GM23338 (cell line): ENCODE measurements around the gene INTS13. TPM values are rescaled to one million over a fixed set of nuclear protein-coding genes. Genes with fewer than 3 reads are reported as not detected.

ENCODE experiments used
- ATAC-seq: fragments of 200-7000 bp; cut with Tn5 transposase; 3 replicates; pipeline ENCODE4 v1.9.1; 2020
- DNase-seq: peaks from one replicate; pipeline ENCODE4 v3.0.0-alpha.2; 2015; ENCODE audit warnings: low spot score
- H2AFZ ChIP-seq: fragments of 200-600 bp; sonication (generic); 2 replicates; pipeline ENCODE4 v1.8.0; 2016; ENCODE audit warnings: antibody characterized with exemption, mild to moderate bottlenecking, moderate library complexity
- H3F3A ChIP-seq: fragments of 200-600 bp; sonication (generic); replicated peaks from 2 replicates; pipeline ENCODE4 v1.8.0; 2017; ENCODE audit warnings: antibody characterized with exemption, mixed run types, low read depth
- H3K27ac ChIP-seq: fragments of 200-600 bp; sonication (generic); 2 replicates; pipeline ENCODE4 v1.6.1; 2016; ENCODE audit warnings: low read depth
- H3K27me3 ChIP-seq: fragments of 200-600 bp; sonication (generic); 2 replicates; pipeline ENCODE4 v1.8.0; 2016; ENCODE audit warnings: mild to moderate bottlenecking, mixed run types, moderate library complexity; ENCODE audit not compliant: insufficient read depth
- H3K36me3 ChIP-seq: fragments of 200-600 bp; sonication (generic); 2 replicates; pipeline ENCODE4 v1.8.0; 2016; ENCODE audit warnings: mild to moderate bottlenecking; ENCODE audit not compliant: insufficient read depth
- H3K4me1 ChIP-seq: fragments of 200-600 bp; sonication (generic); 2 replicates; pipeline ENCODE4 v1.8.0; 2016; ENCODE audit warnings: mild to moderate bottlenecking, moderate library complexity; ENCODE audit not compliant: insufficient read depth
- H3K4me2 ChIP-seq: fragments of 200-600 bp; sonication (generic); 2 replicates; pipeline ENCODE4 v1.7.1; 2017; ENCODE audit warnings: mixed run types
- H3K4me3 ChIP-seq: fragments of 200-600 bp; sonication (generic); 2 replicates; pipeline ENCODE4 v1.6.1; 2016; ENCODE audit warnings: mixed run types
- H3K79me2 ChIP-seq: fragments of 200-600 bp; sonication (generic); replicated peaks from 2 replicates; pipeline ENCODE4 v1.8.0; 2017; ENCODE audit warnings: mild to moderate bottlenecking; ENCODE audit not compliant: insufficient read depth
- H3K9me2 ChIP-seq: fragments of 200-600 bp; sonication (generic); 2 replicates; pipeline ENCODE4 v1.8.0; 2017; ENCODE audit not compliant: insufficient read depth
- H4K20me1 ChIP-seq: fragments of 200-600 bp; sonication (generic); replicated peaks from 2 replicates; pipeline ENCODE4 v1.8.0; 2017; ENCODE audit warnings: mild to moderate bottlenecking; ENCODE audit not compliant: insufficient read depth
- H3K27ac Mint-ChIP-seq: 2 replicates; pipeline ENCODE4 v1.8.0; 2020; ENCODE audit warnings: inconsistent platforms, mild to moderate bottlenecking, moderate library complexity, mixed read lengths
- H3K27me3 Mint-ChIP-seq: 3 replicates; pipeline ENCODE4 v1.8.0; 2022; ENCODE audit warnings: low read depth, mild to moderate bottlenecking, moderate library complexity, mixed read lengths, inconsistent platforms; ENCODE audit not compliant: insufficient read depth, poor library complexity
- H3K36me3 Mint-ChIP-seq: 3 replicates; pipeline ENCODE4 v1.8.0; 2021; ENCODE audit warnings: low read depth, mild to moderate bottlenecking, inconsistent platforms, moderate library complexity, mixed read lengths
- H3K4me1 Mint-ChIP-seq: 3 replicates; pipeline ENCODE4 v1.8.0; 2020; ENCODE audit warnings: mild to moderate bottlenecking, inconsistent platforms, mixed read lengths
- H3K4me3 Mint-ChIP-seq: 3 replicates; pipeline ENCODE4 v1.8.0; 2021; ENCODE audit warnings: moderate library complexity, mild to moderate bottlenecking, inconsistent platforms, mixed read lengths
- H3K9me3 Mint-ChIP-seq: 3 replicates; pipeline ENCODE4 v1.8.0; 2020; ENCODE audit warnings: moderate library complexity, mild to moderate bottlenecking, inconsistent platforms, mixed read lengths
- CTCF ChIP-seq, 2 experiments: fragments of 200-600 bp in 1 of 2; sonication (generic) in 1 of 2; conservative IDR thresholded peaks; 2 replicates each; pipeline versions ENCODE4 v1.5.1 to v1.6.1; 2016 to 2017; ENCODE audit warnings: antibody characterized with exemption in 2 of 2, low read depth in 2 of 2, mild to moderate bottlenecking in 2 of 2, moderate library complexity in 1 of 2
- EZH2 ChIP-seq: fragments of 200-600 bp; sonication (generic); IDR thresholded peaks from one replicate; pipeline ENCODE4 v1.8.0; 2017; ENCODE audit warnings: antibody characterized with exemption, mild to moderate bottlenecking, low read depth; ENCODE audit not compliant: unreplicated experiment
- POLR2AphosphoS5 ChIP-seq: IDR thresholded peaks from 2 replicates; pipeline ENCODE4 v1.6.1; 2016; ENCODE audit warnings: antibody characterized with exemption, low read depth
- ZNF331 ChIP-seq: fragments of 250-450 bp; sonication (Bioruptor Pico); IDR thresholded peaks from 2 replicates; pipeline ENCODE4 v1.5.0; 2020; ENCODE audit warnings: low read depth, mild to moderate bottlenecking, moderate library complexity
- ZNF462 ChIP-seq: fragments of 250-450 bp; sonication (Bioruptor Pico); IDR thresholded peaks from 2 replicates; pipeline ENCODE4 v1.5.0; 2020; ENCODE audit warnings: mild to moderate bottlenecking, moderate library complexity
- polyA plus RNA-seq: library from polyadenylated mRNA; unstranded; fragments of >200 nt; fragmentation: Nextera tagmentation; extraction: Ambion mirVana; gene quantifications from 2 replicates; pipeline ENCODE4 v1.2.1, GENCODE V29; 2016
- total RNA-seq: library from RNA; depleted of rRNA; stranded (reverse); fragments of >200 nt; shearing (Covaris generic); gene quantifications from 2 replicates; pipeline ENCODE4 v1.2.3, GENCODE V29; 2014
- TF ChIP-seq, protein P1 (sequence below): IDR thresholded peaks from 2 replicates; pipeline ENCODE4 v1.6.1; 2016; ENCODE audit warnings: antibody characterized with exemption

INTS13 gene
- total and polyA plus RNA-seq, 2 experiments from 2014 or later: 91.3 to 94.1 TPM

DNA sequence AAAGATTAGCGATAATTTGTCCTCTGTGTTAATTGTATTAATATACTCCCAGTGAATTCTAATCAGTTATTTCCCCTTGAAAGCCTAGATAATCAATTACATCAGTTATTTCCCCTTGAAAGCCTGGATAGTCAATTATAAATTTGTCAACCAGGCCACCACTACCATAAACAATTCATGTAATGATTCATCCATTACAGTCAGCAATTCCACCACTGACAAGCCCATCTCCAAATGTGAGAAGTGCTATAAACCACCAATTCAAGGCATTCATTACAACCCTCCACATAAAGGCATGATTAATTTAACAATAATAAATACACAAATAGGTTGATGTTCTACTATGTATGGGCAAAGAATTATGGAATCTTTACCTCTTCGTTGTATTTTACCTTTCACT is 40.9 kb downstream of the INTS13 start (continued):
- TF ChIP-seq ZNF462 (CRISPR knock-in tag) (no peak), EZH2 (no peak), ZNF331 (CRISPR knock-in tag) (no peak)

- ATAC-seq (no peak), DNase-seq (no peak)
- no peaks in the 10 kb centered on the region; the same call in 2 of the 3 replicates for H3K9me3 Mint-ChIP-seq
- H3K27me3 Mint-ChIP-seq: no peaks in the 10 kb centered on the region
- H3K4me1 ChIP-seq: no peaks in the 10 kb centered on the region
- no peaks in the 10 kb centered on the region for H3K27me3 ChIP-seq
- H3K36me3 ChIP-seq: peaks cover 6% of the 10 kb centered on the region; the same call in 1 of the 2 replicates
- H3K36me3 Mint-ChIP-seq: peaks cover 14% of the 10 kb centered on the region
- no peaks in the 10 kb centered on the region for H3K79me2 ChIP-seq
- H3K27ac Mint-ChIP-seq: no peak overlapping the region; the same call in 1 of the 2 replicates
- no peak overlapping the region for H3K27ac ChIP-seq
- no peaks in the 10 kb centered on the region for H4K20me1 ChIP-seq
- no peak overlapping the region for H3K4me3 Mint-ChIP-seq
- no peaks in the 10 kb centered on the region for H3K9me2 ChIP-seq
- no peak overlapping the region for H2AFZ ChIP-seq
- no peaks in the 10 kb centered on the region for H3F3A ChIP-seq
- no peaks in the 10 kb centered on the region for H3K4me1 Mint-ChIP-seq
- H3K4me3 ChIP-seq: no peak overlapping the region
- no peak overlapping the region for H3K4me2 ChIP-seq
- TF ChIP-seq POLR2AphosphoS5: no peak
- TF ChIP-seq ZNF462 (CRISPR knock-in tag): no peak
- TF ChIP-seq, protein P1, sequence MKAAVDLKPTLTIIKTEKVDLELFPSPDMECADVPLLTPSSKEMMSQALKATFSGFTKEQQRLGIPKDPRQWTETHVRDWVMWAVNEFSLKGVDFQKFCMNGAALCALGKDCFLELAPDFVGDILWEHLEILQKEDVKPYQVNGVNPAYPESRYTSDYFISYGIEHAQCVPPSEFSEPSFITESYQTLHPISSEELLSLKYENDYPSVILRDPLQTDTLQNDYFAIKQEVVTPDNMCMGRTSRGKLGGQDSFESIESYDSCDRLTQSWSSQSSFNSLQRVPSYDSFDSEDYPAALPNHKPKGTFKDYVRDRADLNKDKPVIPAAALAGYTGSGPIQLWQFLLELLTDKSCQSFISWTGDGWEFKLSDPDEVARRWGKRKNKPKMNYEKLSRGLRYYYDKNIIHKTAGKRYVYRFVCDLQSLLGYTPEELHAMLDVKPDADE: no peak
- TF ChIP-seq CTCF (conservative IDR thresholded peaks at IDR 0.05; ENCODE audit: low read depth in 2 of 2): no peak
Measured at GRCh38 chr12:26895672-26896071, 42.1 kb downstream of the INTS13 start.
